T-helper 9 cell (primary cell): ENCODE results near the gene SIN3B.

Source experiments
- DNase-seq: peaks from one replicate; pipeline ENCODE4 v3.0.0-alpha.2; 2020

SIN3B gene

GRCh38 chr19:16891696-16892382, 62.6 kb downstream of the SIN3B start:
- no peak for DNase-seq

- no peak for DNase-seq
Measured at GRCh38 chr19:16892436-16892835, 63.2 kb downstream of the SIN3B start.

DNA sequence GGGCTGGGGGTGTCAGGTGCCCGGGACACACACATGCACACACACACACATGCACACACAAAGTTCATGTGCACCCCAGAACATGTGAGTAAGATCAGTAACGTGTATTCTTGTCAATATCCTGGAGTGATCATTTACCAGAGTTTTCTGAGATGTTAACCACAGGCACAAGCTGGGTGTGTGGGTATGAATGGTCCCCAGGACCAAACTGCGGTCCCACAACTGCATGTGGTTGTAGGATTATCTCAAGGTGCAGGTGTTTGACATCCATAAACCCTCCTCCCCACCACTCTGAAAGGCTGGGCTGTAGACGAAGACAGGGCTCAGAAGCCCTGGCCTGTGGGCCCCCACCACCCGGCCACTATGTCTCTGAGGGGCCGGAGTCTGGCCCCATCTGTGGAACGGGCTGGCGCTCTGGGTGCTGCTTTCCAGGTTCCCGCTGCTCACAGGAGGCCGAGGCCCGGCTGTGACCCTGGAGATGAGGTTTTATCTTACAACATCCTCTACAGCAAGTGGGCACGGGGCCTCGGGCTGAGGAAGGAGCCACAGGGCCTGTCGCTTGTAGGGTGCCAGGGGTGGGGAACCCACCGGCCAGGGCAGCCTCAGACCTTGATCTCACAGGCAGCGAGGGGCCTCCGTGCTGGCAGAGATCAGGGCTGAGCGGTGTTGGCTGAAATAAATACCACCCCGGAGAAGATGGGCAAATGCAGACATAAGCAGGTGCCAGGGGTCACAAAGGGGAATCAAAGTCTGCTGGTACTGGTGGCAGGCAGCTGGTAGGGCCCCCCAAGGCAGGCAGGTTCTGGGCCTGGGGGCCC, 63.9 kb downstream of the SIN3B start:
- no peak for DNase-seq

- no peak for DNase-seq
Measured at GRCh38 chr19:16893686-16893989, 64.4 kb downstream of the SIN3B start.

GRCh38 chr19:16894080-16894479, 64.9 kb downstream of the SIN3B start:
- no peak for DNase-seq

DNA sequence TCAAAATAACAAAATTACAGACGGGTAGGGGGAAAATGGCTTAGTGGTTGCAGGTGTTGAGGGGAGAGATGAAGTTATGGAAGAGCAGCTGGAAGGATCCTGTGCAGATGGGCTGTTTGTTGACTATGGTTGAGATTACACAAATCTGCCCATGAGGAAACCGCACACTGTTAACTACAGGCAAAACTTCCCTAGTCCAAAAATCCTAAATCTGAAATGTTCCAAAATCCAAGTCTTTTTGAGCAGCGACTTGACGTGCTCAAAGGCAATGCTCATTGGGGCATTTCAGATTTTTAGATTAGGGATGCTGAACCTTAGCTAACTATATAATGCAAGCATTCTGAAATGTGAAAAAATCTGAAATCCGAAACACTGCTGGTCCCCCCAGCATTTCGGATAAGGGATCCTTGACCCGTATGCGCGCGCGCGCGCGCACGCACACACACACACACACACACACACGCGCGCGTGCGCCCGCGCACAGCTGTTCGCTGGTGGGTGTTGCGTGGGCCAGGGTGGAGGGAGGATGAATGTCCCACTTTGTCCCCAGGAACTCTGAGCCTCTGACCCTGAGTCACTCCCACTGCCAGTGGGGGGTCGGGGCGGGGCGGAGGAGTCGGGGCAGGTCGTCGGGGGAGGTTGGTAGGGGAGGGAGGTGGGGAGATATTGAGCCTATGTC, 66.4 kb downstream of the SIN3B start:
- no peak for DNase-seq

DNA sequence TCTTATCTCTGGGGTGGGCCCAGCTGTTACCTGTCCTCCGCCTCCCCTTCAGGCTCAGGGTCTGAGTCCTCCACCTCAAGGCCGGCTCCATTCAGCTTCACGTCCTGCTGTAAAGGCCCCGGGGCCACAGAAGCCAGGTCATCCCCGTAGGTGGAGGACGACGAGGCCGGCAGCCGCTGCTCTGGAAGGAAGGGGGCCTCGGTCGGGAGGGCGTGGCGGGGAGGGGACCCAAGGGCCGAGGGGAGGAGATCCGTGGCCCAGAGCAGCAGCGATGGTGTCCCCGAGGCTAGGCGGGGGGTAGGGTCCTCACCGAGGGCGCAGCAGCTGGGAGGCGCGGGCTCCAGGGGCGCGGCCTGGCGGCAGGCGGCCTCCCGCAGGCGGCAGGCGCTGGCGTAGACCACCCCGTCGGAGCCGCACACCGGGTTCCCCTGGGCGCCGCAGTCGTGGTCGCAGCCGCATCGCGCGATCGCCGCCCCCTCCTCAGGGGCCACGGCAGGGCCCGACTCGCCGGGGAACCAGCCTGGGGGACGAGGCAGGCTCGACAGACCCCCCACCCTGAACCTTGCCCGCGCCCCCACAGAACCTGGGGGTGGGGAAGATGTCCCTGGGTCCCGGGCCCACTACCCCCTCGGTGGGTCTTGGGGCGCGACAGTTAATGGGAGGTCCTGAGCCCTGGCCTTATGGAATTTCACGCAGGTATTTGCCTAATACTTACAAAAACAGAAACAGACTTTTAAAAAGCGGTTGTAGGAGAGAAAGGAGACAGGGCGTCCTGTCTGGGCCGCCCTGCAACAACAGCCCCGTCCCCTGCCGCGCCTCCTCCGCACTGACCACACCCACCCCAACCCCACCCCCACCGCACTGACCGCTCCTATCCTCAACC, 67.2 kb downstream of the SIN3B start:
- no peak for DNase-seq

GRCh38 chr19:16897029-16897855, 68.0 kb downstream of the SIN3B start:
- peak; percentile 59 for DNase-seq

DNA sequence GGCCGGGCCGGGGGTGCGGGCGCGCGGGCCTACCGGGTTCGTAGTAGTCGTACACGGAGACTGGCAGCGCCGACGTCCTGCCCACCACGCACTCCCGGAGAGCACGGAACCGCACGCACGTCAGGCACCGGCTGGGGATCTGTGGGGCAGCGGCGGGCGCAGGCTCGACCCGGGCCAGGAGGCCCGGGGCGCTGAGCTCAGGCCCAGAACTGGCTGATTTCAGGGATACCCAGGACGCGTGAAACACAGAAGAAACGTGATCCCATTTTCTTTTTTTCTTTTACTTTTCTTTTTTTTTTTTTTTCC, 68.6 kb downstream of the SIN3B start:
- DNase-seq, result no peak

DNA sequence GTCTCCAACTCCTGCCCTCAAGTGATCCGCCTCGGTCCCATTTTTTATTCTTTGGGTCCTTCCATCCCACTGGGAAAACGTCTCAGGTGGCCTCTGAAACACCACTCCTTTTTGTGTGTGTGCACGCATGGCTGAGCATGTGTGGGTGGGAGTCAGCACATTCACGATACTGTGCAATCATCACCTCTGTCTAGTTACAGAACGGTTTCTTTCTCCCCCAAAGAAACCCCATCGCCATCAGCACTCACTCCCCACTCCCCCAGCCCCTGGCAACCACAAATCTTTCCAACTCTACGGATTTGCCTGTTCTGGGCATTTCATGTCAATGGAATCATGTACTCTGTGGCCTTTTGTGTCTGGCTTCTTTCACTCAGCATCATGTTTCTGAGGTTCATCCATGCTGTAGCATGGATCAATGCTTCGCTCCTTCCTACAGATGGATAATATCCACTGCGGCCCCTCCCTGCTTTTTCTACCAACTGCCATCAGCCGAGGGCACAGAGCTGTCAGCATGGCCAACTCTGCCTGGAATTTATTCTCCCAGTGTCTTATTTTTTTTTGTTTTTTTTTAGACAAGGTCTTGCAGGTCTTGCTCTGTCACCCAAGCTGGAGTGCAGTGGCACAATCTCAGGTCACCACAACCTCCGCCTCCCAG, 69.3 kb downstream of the SIN3B start:
- DNase-seq, result no peak

DNA sequence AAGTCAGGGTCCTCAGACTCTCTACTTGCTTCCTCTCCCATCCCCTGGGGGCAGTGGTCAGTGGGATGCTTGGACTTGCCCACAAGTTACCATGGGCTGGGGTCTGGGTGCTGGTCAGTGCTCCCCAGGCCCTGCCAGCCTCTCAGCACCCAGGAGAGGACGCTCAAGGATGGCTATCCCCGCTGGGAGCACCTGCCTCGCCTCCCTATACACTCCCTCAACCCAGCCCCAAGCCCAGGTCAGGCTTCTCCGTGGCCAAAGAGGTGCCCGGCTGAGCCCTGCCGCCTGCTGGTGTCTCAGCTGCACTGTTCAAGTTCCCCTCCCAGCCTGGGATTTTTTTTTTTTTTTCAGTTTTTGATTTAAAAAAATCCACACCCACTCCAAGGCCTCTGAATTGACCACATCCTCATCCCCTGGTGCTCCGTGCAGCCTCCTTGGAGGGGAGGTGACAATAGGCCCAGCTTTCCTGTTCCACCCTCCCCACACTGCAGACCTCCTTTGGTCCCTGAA, 70.4 kb downstream of the SIN3B start:
- no peak for DNase-seq

DNA sequence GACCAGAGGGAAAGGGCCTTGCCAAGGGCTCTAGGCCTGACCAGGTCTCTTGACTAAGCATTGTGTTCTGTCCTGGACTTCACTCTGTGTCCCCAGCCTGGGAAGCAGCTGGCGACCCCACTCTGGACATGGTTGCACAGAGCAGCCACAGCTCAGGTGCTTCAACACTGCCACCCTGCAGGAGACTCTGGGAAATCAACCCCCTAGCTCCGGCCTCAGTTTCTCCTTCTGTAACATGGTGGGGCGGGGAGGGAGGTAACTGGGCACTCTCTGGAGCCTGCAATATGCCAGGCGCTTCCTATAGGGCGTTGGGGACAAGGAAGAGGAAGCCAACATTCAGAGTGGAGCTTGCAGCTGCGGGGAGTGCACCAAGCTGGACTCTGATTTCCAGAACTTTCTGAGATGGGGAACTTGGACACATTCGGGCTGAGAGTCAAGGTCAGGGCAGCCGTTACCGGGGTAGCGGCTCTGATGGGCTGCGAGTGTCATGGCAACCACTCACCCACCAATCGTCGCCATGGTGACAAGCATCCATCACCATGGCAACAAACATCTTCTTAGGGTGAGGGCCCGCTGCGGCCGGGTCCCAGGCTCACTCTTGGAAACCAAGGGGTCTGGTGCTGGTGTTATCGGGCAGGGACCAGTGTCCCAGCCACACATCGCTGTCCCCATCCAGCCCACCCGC, 72.4 kb downstream of the SIN3B start:
- no peak for DNase-seq

- no peak for DNase-seq
Measured at GRCh38 chr19:16902545-16902944, 73.3 kb downstream of the SIN3B start.

DNA sequence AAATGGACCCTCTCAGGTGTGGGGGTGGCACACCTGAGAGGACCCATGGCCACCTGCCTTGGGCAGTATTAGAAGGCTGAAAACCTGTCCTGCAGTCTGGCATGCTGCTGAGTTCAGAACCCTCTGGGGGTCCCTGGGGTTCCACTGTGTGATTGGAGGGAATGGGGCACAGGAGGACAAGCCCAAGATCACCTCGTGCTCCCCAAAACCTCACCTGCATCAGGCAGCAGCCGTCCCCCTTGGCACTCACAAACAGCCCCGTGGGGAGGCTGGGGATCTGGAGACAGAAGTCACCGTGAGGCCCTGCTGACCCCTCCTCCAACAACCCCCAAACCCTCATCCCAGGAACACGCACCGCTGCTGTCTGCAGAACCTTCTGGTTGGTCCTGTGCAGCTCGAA, 74.1 kb downstream of the SIN3B start:
- no peak for DNase-seq

DNA sequence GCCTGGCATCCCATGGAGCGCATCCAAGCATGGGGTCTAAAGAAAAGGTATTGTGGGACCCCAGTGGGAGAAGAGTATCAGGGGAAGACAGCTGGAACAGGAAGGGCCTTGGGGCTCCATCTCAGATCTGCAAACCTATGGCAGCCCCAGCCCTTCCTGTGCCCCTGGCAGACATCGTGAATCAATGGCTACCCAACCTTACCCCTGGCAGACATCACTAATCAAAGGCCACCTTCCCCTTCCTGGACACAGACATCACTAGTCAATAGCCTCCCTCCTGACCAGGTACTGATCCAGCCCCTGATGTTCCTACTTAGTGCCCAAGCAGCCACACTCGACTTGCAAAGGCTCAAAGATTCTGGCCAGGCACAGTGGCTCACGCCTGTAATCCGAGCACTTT, 75.4 kb downstream of the SIN3B start:
- no peak for DNase-seq

GRCh38 chr19:16908759-16909158, 79.6 kb downstream of the SIN3B start:
- DNase-seq, result no peak

GRCh38 chr19:16911046-16911445, 81.8 kb downstream of the SIN3B start:
- no peak for DNase-seq

- DNase-seq, result no peak
Measured at GRCh38 chr19:16912780-16913179, 83.6 kb downstream of the SIN3B start.

GRCh38 chr19:16914421-16914820, 85.2 kb downstream of the SIN3B start:
- no peak for DNase-seq

GRCh38 chr19:16915135-16915534, 85.9 kb downstream of the SIN3B start:
- no peak for DNase-seq

DNA sequence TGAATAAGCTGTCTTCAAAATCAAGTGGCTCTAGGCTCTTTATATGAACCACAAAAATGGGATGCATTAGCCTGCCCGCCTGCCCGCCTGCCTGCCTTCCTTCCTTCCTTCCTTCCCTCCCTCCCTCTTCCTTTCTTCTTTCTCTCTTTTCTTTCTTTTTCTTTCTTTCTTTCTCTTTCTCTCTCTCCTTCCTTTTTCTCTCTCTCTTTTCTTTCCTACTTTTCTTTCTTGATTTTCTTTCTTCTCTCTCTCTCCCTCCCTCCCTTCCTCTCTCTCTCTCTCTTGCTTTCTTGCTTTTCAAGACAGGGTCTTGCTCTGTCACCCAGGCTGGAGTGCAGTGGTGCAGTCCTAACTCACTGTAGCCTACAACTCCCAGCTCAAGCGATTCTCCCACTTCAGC, 86.5 kb downstream of the SIN3B start:
- DNase-seq, result no peak
